ENCODE data around the gene MT1HL1.

DNA sequence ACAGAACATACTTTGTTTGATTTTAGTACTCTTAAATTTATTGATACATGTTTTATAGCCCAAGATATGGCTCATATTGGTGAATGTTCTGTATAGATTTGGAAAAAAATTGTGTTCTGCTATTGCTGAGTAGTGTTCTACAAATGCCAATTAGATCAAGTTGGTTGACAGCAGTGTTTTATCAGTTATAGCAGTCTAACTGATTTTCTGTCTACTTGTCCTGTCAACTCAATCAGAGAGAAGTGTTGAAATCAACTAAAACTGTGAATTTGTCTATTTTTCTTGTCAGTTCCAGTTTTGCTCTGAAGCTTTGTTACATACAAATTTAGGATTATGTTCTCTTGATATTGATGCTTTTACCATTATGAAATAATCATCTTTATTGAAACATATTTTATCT, 14.7 kb upstream of the MT1HL1 start:
- TF ChIP-seq, protein P1, sequence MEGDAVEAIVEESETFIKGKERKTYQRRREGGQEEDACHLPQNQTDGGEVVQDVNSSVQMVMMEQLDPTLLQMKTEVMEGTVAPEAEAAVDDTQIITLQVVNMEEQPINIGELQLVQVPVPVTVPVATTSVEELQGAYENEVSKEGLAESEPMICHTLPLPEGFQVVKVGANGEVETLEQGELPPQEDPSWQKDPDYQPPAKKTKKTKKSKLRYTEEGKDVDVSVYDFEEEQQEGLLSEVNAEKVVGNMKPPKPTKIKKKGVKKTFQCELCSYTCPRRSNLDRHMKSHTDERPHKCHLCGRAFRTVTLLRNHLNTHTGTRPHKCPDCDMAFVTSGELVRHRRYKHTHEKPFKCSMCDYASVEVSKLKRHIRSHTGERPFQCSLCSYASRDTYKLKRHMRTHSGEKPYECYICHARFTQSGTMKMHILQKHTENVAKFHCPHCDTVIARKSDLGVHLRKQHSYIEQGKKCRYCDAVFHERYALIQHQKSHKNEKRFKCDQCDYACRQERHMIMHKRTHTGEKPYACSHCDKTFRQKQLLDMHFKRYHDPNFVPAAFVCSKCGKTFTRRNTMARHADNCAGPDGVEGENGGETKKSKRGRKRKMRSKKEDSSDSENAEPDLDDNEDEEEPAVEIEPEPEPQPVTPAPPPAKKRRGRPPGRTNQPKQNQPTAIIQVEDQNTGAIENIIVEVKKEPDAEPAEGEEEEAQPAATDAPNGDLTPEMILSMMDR (IDR thresholded peaks at IDR 0.05): no peak
- TF ChIP-seq EP300 (IDR thresholded peaks at IDR 0.05) (no peak), POLR2AphosphoS5 (IDR thresholded peaks at IDR 0.05) (no peak)
